B cell (primary cell): ENCODE results near the gene ACSL1. TPM values are rescaled to one million over a fixed set of nuclear protein-coding genes. Genes with fewer than 3 reads are reported as not detected.

ENCODE experiments used
- ATAC-seq: fragments of 200-7000 bp; cut with Tn5 transposase; one replicate; pipeline ENCODE4 v1.10.0; 2021; ENCODE audit warnings: low read depth, mild to moderate bottlenecking, moderate number of reproducible peaks, moderate library complexity
- CTCF ChIA-PET: fragments of 350-600 bp; sonication (Branson Sonifier 250); formaldehyde crosslinking; loops from one replicate; lab custom pipeline; 2021; ENCODE audit warnings: antibody characterized with exemption, inconsistent platforms; lab: Charles Lee
- POLR2A ChIA-PET: fragments of 350-600 bp; sonication (Branson Sonifier 250); formaldehyde crosslinking; loops from one replicate; lab custom pipeline; 2021; ENCODE audit warnings: antibody characterized with exemption; lab: Charles Lee
- DNase-seq: peaks from one replicate; pipeline ENCODE4 v3.0.0; 2013
- H2AFZ ChIP-seq: 2 replicates; pipeline ENCODE4 v1.6.1; 2012; ENCODE audit warnings: mild to moderate bottlenecking, low read depth, low read length; ENCODE audit not compliant: insufficient read depth, poor library complexity, severe bottlenecking
- H3K27ac ChIP-seq, 2 donors: 1 replicate in 1 of 2; 2 replicates in 1 of 2; pipeline ENCODE4 v1.5.1; 2012 to 2013; ENCODE audit warnings: low read length in 2 of 2, mild to moderate bottlenecking in 2 of 2, moderate library complexity in 1 of 2
- H3K27me3 ChIP-seq, 4 experiments: fragments of 200-600 bp in 1 of 4; sonication (generic) in 1 of 4; replicated peaks in 1 of 4; 1 replicate in 2 of 4; 2 replicates in 2 of 4; pipeline versions ENCODE4 v1.6.1 to v1.7.0; 2013 to 2016; ENCODE audit warnings: low read length in 3 of 4, mild to moderate bottlenecking in 2 of 4, mixed read lengths in 1 of 4, moderate library complexity in 1 of 4; ENCODE audit not compliant: insufficient read depth in 4 of 4, control insufficient read depth in 3 of 4; ENCODE audit errors: control extremely low read depth in 1 of 4
- H3K36me3 ChIP-seq, 2 experiments: replicated peaks in 1 of 2; 1 replicate in 1 of 2; 2 replicates in 1 of 2; pipeline versions ENCODE4 v1.6.1 to v1.7.1; 2013; ENCODE audit warnings: low read length in 1 of 2; ENCODE audit not compliant: insufficient read depth in 2 of 2, control insufficient read depth in 1 of 2; ENCODE audit errors: control extremely low read depth in 1 of 2, extremely low read depth in 1 of 2
- H3K4me1 ChIP-seq, 2 donors: fragments of 200-600 bp in 1 of 2; sonication (generic) in 1 of 2; 1 replicate in 1 of 2; 2 replicates in 1 of 2; pipeline versions ENCODE4 v1.5.1 to v1.6.1; 2013 to 2017; ENCODE audit warnings: low read length in 2 of 2; ENCODE audit not compliant: control insufficient read depth in 2 of 2, insufficient read depth in 2 of 2
- H3K4me2 ChIP-seq: replicated peaks from 2 replicates; pipeline ENCODE3; 2012; ENCODE audit warnings: mild to moderate bottlenecking, low read depth, low read length; ENCODE audit not compliant: poor library complexity, severe bottlenecking
- H3K4me3 ChIP-seq, 5 experiments: fragments of 200-600 bp in 1 of 5; sonication (generic) in 1 of 5; 1 replicate in 3 of 5; 2 replicates in 2 of 5; pipeline versions ENCODE4 v1.5.1 to v1.7.0; 2011 to 2016; ENCODE audit warnings: low read length in 4 of 5, mild to moderate bottlenecking in 4 of 5, low read depth in 2 of 5, control low read depth in 1 of 5, moderate library complexity in 1 of 5; ENCODE audit not compliant: insufficient read depth in 1 of 5; ENCODE audit errors: control extremely low read depth in 1 of 5, extremely low read depth in 1 of 5
- H3K79me2 ChIP-seq: fragments of 200-600 bp; sonication (generic); one replicate; pipeline ENCODE4 v1.6.0; 2016; ENCODE audit warnings: low read length; ENCODE audit not compliant: control insufficient read depth, insufficient read depth
- H3K9ac ChIP-seq: fragments of 200-600 bp; sonication (generic); 2 replicates; pipeline ENCODE4 v1.6.1; 2017; ENCODE audit warnings: mild to moderate bottlenecking, low read length, moderate library complexity
- H3K9me3 ChIP-seq, 3 donors: one replicate each; pipeline versions ENCODE4 v1.6.1 to v1.7.1; 2013; ENCODE audit warnings: low read length in 2 of 3; ENCODE audit not compliant: control insufficient read depth in 2 of 3, insufficient read depth in 1 of 3; ENCODE audit errors: control extremely low read depth in 1 of 3
- H4K20me1 ChIP-seq: 2 replicates; pipeline ENCODE4 v1.6.0; 2012; ENCODE audit warnings: mild to moderate bottlenecking, low read length; ENCODE audit not compliant: insufficient read depth, control insufficient read depth, poor library complexity, severe bottlenecking
- H3K27ac Mint-ChIP-seq: one replicate; pipeline ENCODE4 v1.8.0; 2021; ENCODE audit warnings: mixed read lengths
- H3K27me3 Mint-ChIP-seq: one replicate; pipeline ENCODE4 v1.8.0; 2021; ENCODE audit warnings: mixed read lengths
- H3K4me1 Mint-ChIP-seq: one replicate; pipeline ENCODE4 v1.8.0; 2021; ENCODE audit warnings: mixed read lengths
- H3K4me3 Mint-ChIP-seq: one replicate; pipeline ENCODE4 v1.8.0; 2021; ENCODE audit warnings: mixed read lengths
- H3K9me3 Mint-ChIP-seq: one replicate; pipeline ENCODE4 v1.8.0; 2022; ENCODE audit warnings: mixed read lengths; ENCODE audit not compliant: insufficient read depth
- EZH2 ChIP-seq: IDR thresholded peaks from 2 replicates; pipeline ENCODE4 v1.6.1; 2012; ENCODE audit warnings: borderline replicate concordance, low read depth, mild to moderate bottlenecking, moderate library complexity, low read length; ENCODE audit not compliant: insufficient read depth, poor library complexity, severe bottlenecking
- WGBS: methylation state at CpG from one replicate; pipeline ENCODE4 v1.1.5; 2013; ENCODE audit warnings: missing lambda C conversion rate; ENCODE audit not compliant: insufficient coverage; 5-methylcytosine and 5-hydroxymethylcytosine counted together
- intact Hi-C: fragments of 100-400 bp; cut with micrococcal nuclease; formaldehyde crosslinking; loops from one replicate; pipeline ENCODE4 v1.10.0; 2022
- polyA plus RNA-seq: library from polyadenylated mRNA; depleted of rRNA; stranded (reverse); fragments of >200 nt; gene quantifications from 2 replicates; pipeline ENCODE4 v1.2.3, GENCODE V29; 2012
- total RNA-seq, 2 donors: library from RNA; stranded (reverse); fragments of 120-200 nt in 1 of 2; gene quantifications; 1 replicate in 1 of 2; 2 replicates in 1 of 2; pipeline versions ENCODE4 v1.2.3 to v1.2.4, GENCODE V29; 2013 to 2022
- TF ChIP-seq, protein P1 (sequence below): fragments of 200-600 bp; IDR thresholded peaks from one replicate; pipeline ENCODE4 v1.8.0; 2022; ENCODE audit warnings: antibody characterized with exemption, mild to moderate bottlenecking

ACSL1 gene
- total and polyA plus RNA-seq, 2 donors (not counting 1 experiment from before 2014, with no cell fraction given) = 6.6 to 31.8 TPM

DNA sequence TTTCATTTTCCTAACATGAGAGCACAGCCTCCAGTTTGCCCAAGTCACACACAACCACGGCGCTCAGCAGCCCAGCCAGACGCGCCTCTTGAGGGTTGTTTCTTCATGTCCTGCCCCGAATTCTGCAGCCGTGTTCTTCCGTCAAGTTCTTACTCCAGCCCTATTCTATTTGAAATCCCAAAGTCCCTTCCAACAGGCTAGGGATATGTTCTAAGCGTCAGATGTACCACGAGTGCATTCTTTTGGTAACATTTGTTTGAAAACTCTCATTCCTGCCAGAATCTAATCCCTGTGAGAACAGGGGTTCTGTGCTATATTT is 23.1 kb downstream of the ACSL1 start:
- peaks cover 24% of the 10 kb centered on the region for H4K20me1 ChIP-seq
- H3K9ac ChIP-seq = no peak overlapping the region
- peaks cover 31% of the 10 kb centered on the region for H3K4me1 Mint-ChIP-seq
- H3K27me3 ChIP-seq = no peaks in the 10 kb centered on the region
- TF ChIP-seq, protein P1, sequence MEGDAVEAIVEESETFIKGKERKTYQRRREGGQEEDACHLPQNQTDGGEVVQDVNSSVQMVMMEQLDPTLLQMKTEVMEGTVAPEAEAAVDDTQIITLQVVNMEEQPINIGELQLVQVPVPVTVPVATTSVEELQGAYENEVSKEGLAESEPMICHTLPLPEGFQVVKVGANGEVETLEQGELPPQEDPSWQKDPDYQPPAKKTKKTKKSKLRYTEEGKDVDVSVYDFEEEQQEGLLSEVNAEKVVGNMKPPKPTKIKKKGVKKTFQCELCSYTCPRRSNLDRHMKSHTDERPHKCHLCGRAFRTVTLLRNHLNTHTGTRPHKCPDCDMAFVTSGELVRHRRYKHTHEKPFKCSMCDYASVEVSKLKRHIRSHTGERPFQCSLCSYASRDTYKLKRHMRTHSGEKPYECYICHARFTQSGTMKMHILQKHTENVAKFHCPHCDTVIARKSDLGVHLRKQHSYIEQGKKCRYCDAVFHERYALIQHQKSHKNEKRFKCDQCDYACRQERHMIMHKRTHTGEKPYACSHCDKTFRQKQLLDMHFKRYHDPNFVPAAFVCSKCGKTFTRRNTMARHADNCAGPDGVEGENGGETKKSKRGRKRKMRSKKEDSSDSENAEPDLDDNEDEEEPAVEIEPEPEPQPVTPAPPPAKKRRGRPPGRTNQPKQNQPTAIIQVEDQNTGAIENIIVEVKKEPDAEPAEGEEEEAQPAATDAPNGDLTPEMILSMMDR = no peak
- TF ChIP-seq EZH2 = no peak
- H3K36me3 ChIP-seq = peaks cover 0 to 8% of the 10 kb centered on the region in 2 experiments
- H3K27me3 Mint-ChIP-seq = no peaks in the 10 kb centered on the region
- intact Hi-C loops = no loop called here
- H3K27ac Mint-ChIP-seq = no peak overlapping the region
- 89% methylated on average over 9 of the region's 9 CpGs for WGBS
- no peaks in the 10 kb centered on the region for H3K9me3 Mint-ChIP-seq
- no peaks in the 10 kb centered on the region for H3K9me3 ChIP-seq
- ChIA-PET POLR2A (no interaction called here), CTCF (no interaction called here)
- peaks cover 68% of the 10 kb centered on the region for H3K79me2 ChIP-seq
- H3K4me3 ChIP-seq = no peak overlapping the region
- DNase-seq = no peak
- no peak overlapping the region for H3K27ac ChIP-seq
- H3K4me1 ChIP-seq = peaks cover 15% of the 10 kb centered on the region in 2 donors
- no peak overlapping the region for H3K4me3 Mint-ChIP-seq
- H3K4me2 ChIP-seq = no peak overlapping the region
- no peak for ATAC-seq
- no peak overlapping the region for H2AFZ ChIP-seq

DNA sequence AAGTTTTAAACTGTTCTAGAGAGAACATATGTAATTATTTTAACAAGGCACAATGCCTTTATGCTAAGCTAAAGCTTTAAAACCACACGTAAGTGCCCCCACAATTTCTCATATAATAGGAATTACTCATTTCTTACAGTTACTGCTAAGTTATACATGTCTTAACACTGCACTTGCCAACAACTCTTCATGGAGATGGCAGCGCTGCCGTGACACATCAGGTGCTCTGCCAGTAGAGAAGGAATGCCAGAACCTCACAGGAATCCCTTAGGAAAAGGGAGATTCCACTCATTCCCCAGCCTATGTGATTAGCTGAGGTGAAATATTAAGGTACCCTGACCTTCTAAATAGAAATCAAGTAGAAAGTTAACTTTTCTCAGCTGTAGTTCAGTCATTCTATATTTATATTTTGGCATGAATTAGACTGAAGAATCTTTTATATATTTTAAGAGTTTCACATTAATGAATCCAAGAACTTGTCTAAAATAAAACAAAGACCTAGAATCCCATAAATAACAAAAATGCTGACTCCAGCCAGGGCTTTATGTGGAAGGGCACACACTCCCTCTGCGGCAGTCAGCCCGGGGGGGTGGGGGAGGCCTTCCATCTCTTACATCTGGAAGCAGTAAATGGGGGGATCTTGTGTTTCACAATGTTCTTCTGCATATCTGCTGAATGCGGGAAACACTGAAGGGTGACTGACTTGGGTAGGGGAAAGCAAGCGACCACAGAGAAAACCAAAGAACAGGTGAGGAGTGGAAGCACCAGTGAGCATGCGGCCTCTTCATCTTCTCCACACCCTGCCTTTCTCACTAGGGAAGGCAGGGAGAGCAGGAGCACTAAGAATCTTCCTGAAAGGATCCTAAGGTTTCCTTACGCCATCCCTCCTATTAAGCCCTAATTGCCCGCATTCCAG is 23.7 kb downstream of the ACSL1 start:
- no peak for DNase-seq
- no peaks in the 10 kb centered on the region for H3K27me3 ChIP-seq
- peaks cover 69% of the 10 kb centered on the region for H3K79me2 ChIP-seq
- ChIA-PET CTCF (interaction anchor here (1.2 to 1.5 kb wide), 3 partner anchors 19 to 105 kb away, joined by 3 to 5 read pairs (median 3); no protein-coding TSS in a partner anchor), POLR2A (no interaction called here)
- H3K9me3 ChIP-seq = no peaks in the 10 kb centered on the region
- H3K9me3 Mint-ChIP-seq = no peaks in the 10 kb centered on the region
- H3K4me2 ChIP-seq = no peak overlapping the region
- WGBS = 80% methylated on average over 3 of the region's 10 CpGs
- no peak overlapping the region for H3K4me3 Mint-ChIP-seq
- H3K27me3 Mint-ChIP-seq = no peaks in the 10 kb centered on the region
- intact Hi-C loops = no loop called here
- no peak for ATAC-seq
- H4K20me1 ChIP-seq = peaks cover 24% of the 10 kb centered on the region
- H3K36me3 ChIP-seq = peaks cover 1 to 10% of the 10 kb centered on the region in 2 experiments
- H2AFZ ChIP-seq = no peak overlapping the region
- H3K27ac ChIP-seq = no peak overlapping the region
- peaks cover 30% of the 10 kb centered on the region for H3K4me1 Mint-ChIP-seq
- peaks cover 15% of the 10 kb centered on the region in 2 donors for H3K4me1 ChIP-seq
- no peak overlapping the region for H3K9ac ChIP-seq
- H3K27ac Mint-ChIP-seq = no peak overlapping the region
- TF ChIP-seq, protein P1 = no peak
- TF ChIP-seq EZH2 = no peak
- no peak overlapping the region for H3K4me3 ChIP-seq
